ENCODE measurements around the gene PPFIA2. TPM values are rescaled to one million over a fixed set of nuclear protein-coding genes. Genes with fewer than 3 reads are reported as not detected.

The PPFIA2 gene
- total RNA-seq, 4 donors from 2014 or later: 5.4 to 19.5 (median 18.5) TPM; not detected in 1

GRCh38 chr12:81588235-81589008 is 170.7 kb downstream of the PPFIA2 start:
- intact Hi-C loops (cut with DNase I; ENCODE audit: low total_unique reads): no loop called here
- no peaks in the 10 kb centered on the region for H3K9me3 ChIP-seq
- no peaks in the 10 kb centered on the region for H3K4me1 ChIP-seq
- no peak for TF ChIP-seq CTCF (IDR thresholded peaks at IDR 0.05)
- TF ChIP-seq POLR2A (IDR thresholded peaks at IDR 0.05): no peak
- no peak overlapping the region for H3K4me3 ChIP-seq
- no peaks in the 10 kb centered on the region for H3K27me3 ChIP-seq
- no peak for DNase-seq
- H3K36me3 ChIP-seq: no peaks in the 10 kb centered on the region
- no peak overlapping the region for H3K27ac ChIP-seq

GRCh38 chr12:81585787-81586186 is 173.4 kb downstream of the PPFIA2 start:
- TF ChIP-seq CTCF (IDR thresholded peaks at IDR 0.05) (no peak), POLR2A (IDR thresholded peaks at IDR 0.05) (no peak)
- no peaks in the 10 kb centered on the region for H3K4me1 ChIP-seq
- no peak for DNase-seq
- no peaks in the 10 kb centered on the region for H3K27me3 ChIP-seq
- intact Hi-C loops (cut with DNase I; ENCODE audit: low total_unique reads): no loop called here
- H3K36me3 ChIP-seq: no peaks in the 10 kb centered on the region
- H3K9me3 ChIP-seq: no peaks in the 10 kb centered on the region
- H3K4me3 ChIP-seq: no peak overlapping the region
- no peak overlapping the region for H3K27ac ChIP-seq

- no peak for DNase-seq
- H3K4me3 ChIP-seq: no peak overlapping the region
- H3K27me3 ChIP-seq: no peaks in the 10 kb centered on the region
- H3K4me1 ChIP-seq: no peaks in the 10 kb centered on the region
- H3K36me3 ChIP-seq: no peaks in the 10 kb centered on the region
- H3K9me3 ChIP-seq: no peaks in the 10 kb centered on the region
- H3K27ac ChIP-seq: no peak overlapping the region
- TF ChIP-seq POLR2A (IDR thresholded peaks at IDR 0.05) (no peak), CTCF (IDR thresholded peaks at IDR 0.05) (no peak)
- intact Hi-C loops (cut with DNase I; ENCODE audit: low total_unique reads): no loop called here
Measured at GRCh38 chr12:81573228-81573627, 185.9 kb downstream of the PPFIA2 start.

GRCh38 chr12:81572411-81572810 is 186.7 kb downstream of the PPFIA2 start:
- no peaks in the 10 kb centered on the region for H3K36me3 ChIP-seq

More at GRCh38 chr12:81572411-81572810, 186.7 kb downstream of the PPFIA2 start:
- no peaks in the 10 kb centered on the region for H3K4me1 ChIP-seq
- no peak overlapping the region for H3K27ac ChIP-seq
- H3K4me3 ChIP-seq: no peak overlapping the region
- DNase-seq: no peak
- H3K27me3 ChIP-seq: no peaks in the 10 kb centered on the region
- intact Hi-C loops (cut with DNase I; ENCODE audit: low total_unique reads): no loop called here
- TF ChIP-seq POLR2A (IDR thresholded peaks at IDR 0.05): no peak
- no peak for TF ChIP-seq CTCF (IDR thresholded peaks at IDR 0.05)
- no peaks in the 10 kb centered on the region for H3K9me3 ChIP-seq
